Skin epidermis (tissue), 12 donors: ENCODE measurements around the gene CELF4.

Source experiments
- H3K27ac ChIP-seq, 21 experiments: fragments of 200-600 bp; sonication (generic) in 11 of 21; one replicate each; pipeline ENCODE4 v1.5.0; 2020; ENCODE audit warnings: mild to moderate bottlenecking in 3 of 21, inconsistent platforms in 2 of 21, moderate library complexity in 2 of 21
- H3K4me3 ChIP-seq, 7 experiments: fragments of 200-600 bp; sonication (generic) in 2 of 7; one replicate each; pipeline ENCODE4 v1.5.0; 2020; ENCODE audit warnings: inconsistent platforms in 2 of 7, mild to moderate bottlenecking in 2 of 7, moderate library complexity in 1 of 7

Gene CELF4

DNA sequence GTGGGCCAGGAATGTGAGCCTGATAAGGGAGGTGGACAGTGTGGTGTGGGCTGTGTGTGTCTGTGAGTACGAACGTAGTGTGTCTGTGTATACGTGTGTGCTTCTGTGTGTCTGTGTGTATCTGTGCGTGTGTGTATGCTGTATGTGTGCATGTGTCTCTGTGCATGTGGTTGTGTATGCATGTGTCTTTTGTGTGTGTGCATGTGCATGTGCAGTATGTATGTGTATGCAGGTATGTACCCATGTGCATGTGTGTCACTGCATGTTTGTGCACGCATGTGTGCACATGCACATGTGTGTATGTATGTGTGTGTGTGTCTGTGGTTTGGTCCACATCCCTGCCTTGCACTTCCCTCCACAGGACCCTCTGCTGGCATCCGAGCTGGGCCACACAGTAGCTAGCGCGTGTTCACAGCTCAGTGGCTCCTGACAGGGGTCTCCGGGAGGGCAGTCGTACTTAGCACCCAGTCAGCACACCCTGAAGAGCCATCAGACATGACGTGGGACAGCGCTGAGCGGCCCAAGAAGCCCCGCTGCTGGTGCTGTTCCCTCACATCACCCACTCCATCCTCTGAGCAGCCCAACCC lies 114.3 kb downstream of the CELF4 start:
- H3K27ac ChIP-seq = no peak overlapping the region

DNA sequence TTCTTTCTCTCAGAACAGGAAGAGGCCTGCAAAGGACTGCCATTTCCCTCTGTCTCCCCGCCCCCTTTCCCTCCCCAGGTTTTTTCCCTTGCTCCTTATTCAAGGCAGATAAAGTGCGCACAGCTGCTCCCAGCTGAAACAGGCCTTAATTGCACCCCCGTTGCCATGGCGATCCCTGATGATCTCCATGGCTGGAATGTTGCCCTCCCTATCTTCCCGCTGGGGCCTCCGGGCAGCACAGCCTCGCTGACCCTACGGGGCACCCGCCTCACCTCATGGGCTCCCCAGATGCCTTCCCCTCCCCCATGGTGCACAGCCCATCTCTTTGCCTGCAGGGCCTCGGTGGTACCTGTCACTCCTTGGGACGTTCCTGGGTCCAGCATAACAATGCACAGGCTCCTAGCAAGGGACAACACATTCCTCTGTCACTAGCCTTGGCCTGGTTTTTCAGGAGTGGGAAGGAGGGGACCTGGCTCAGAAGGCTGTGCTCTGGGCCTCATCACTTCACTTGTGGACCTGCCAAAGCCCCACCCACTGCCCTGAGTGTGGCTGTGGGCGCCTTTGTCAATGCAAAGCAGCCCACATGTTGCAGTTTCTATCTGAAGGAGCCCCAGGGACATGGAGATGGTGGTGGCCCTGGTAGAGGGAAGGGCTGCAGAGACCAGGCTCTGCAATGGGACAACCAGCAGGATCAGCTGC lies 115.0 kb downstream of the CELF4 start:
- no peak overlapping the region for H3K4me3 ChIP-seq
- no peak overlapping the region for H3K27ac ChIP-seq

More for the DNA sequence above, 114.3 kb downstream of the CELF4 start:
- no peak overlapping the region for H3K4me3 ChIP-seq

DNA sequence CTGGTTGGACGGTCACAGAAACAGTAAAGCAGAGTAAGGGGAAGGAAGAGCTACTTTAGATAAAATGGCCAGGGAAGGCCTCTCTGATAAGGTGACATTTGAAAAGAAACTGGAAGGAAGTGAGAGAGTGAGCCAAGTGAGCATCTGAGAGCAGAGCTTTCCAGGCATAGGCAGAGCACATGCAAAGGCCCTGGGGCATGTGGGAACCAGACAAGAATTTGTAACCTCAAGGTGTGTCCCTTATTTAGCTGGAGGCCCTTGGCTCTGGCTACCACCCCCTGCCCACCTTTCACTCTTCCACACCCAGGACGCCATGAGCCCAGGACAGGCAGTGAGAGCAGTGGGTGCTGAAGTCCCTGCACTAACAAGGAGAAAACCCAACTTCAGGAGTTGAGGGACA lies 116.0 kb downstream of the CELF4 start:
- no peak overlapping the region for H3K4me3 ChIP-seq
- no peak overlapping the region for H3K27ac ChIP-seq

DNA sequence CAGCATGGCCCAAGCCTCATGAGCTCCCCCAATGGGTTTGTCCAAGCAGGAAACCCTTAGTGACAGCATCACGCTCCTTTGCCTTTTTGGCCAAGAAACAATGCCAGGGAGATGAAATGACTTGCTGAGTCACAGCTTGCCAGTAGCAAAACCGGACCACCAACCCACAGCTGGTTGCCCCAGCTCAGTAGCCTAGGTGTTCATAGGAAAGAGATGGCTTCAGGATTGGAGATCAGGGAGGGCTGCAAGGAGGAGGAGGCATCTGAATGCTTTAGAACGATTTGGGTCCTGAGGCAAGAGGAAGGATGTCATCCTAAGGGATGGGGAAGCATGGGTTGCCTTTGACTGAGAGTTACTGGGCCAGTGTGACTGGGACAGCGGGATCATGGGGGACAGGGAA lies 116.7 kb downstream of the CELF4 start:
- H3K27ac ChIP-seq = no peak overlapping the region
- H3K4me3 ChIP-seq = no peak overlapping the region

DNA sequence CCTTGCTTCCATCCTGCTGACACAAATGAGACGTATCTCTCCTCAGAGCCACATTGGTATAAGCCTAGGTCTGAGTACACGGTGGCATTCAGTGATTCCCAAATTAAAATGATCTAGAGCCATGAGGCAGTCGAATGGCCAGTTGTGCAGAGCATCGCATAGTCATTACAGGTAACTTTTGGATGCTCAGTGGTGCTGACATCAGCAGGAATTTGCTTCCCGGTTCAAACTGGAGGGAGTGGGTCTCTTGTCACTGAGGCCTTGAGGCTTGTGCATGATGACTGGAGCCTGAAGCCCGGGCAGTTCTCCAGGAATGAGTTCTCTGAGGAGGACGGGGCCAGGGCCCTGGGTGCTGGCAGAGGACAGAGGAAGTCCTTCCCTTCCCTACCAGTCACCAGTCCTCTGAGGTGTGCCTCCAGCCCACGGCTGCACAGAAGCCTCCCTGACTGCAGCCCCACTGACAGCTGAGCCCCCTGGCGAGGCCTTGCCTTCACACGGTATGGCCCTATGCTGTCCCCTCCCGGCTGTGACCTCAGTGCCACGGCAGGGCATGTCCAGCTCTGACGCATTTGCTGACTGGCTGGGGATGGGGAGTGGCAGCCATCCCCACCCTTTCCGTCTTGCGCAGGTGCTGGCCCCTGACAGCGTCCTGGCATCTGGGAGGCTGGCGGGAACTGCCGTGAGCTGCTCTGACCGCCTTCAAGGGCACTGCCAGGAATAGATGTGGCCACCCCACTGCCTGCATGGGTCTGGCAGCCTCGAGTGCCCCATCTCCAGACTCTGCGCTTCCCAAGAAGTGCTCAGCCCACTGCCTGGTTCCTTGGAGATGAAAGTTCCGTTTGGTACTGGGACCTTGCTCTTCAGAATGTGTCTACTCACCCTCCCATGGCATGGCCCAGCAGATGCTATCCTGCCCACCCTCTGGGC lies 117.4 kb downstream of the CELF4 start:
- H3K4me3 ChIP-seq = no peak overlapping the region
- no peak overlapping the region for H3K27ac ChIP-seq

DNA sequence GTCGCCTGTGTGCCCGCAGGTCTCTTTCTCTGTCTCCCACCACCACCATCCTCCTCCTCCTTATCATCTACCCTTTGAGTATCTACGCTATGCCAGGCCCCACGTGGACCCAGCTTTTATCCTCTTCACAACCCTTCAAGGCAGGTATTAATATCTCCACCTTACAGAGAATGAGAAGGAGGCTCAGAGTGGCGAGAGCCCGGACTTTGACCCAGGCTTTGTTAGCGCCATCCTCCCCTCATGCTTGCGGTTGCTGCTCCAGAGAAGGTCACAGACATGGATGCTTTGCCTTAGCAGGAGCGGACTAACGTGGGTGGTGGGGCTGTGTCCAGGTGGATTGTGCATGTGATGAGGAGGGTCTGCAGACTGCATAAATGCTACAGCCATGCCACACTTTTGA lies 119.8 kb downstream of the CELF4 start:
- Histone ChIP-seq H3K27ac (no peak overlapping the region), H3K4me3 (no peak overlapping the region)

DNA sequence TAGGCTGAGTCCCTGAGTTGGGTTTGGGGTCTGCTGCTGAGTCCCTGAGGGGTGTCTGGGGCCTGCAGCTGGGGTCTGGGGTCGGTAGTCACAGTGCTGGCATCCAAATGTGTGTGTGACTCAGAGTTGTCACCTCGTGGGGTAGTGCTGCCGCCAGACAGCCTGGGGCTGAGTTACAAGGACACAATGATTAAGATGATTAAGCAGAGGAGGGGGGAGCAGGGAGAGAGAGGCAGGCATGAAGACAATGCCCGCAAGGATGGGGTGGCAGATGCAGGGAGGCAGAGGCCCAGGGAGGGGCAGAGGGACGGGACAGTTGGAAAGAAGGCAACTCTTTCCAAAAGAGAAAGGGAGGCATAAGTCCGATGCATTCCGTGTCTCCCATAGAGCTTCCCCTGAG lies 120.2 kb downstream of the CELF4 start:
- Histone ChIP-seq H3K27ac (no peak overlapping the region), H3K4me3 (no peak overlapping the region)

DNA sequence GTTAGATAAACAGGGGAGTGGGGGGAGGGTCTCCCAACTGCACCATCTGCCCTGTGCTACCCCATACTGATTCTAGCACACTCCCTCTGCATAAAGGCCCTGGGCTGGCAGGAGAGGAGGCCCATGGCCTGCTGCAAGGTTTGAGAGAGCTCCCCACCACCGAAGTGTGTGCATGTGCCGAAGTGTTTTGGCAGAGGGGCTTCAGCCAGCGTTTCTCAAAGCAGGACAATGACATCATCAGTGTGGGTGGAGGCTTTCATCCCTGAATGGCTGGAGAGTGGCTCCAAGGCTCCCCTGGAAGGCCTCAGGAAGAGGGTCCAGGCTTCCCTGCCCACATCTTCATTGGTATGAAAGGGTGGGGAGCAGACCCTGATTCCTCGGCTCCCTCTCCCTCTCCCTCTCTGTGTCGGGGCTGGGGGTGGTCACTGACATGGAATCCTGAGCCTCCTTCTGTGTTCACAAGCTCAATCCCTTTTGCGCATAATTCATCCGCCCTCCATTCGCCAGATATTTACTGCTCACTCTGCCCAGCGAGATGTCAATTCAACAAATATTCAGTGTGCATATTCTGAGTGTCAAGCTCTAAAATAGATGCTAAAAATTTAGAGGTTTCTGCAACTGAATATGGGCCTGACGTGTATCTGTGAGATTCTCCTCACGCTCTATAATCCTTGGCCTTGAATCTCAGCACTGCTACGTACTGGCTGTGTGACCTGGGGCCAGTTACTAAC lies 122.1 kb downstream of the CELF4 start:
- H3K27ac ChIP-seq = no peak overlapping the region
- H3K4me3 ChIP-seq = no peak overlapping the region

DNA sequence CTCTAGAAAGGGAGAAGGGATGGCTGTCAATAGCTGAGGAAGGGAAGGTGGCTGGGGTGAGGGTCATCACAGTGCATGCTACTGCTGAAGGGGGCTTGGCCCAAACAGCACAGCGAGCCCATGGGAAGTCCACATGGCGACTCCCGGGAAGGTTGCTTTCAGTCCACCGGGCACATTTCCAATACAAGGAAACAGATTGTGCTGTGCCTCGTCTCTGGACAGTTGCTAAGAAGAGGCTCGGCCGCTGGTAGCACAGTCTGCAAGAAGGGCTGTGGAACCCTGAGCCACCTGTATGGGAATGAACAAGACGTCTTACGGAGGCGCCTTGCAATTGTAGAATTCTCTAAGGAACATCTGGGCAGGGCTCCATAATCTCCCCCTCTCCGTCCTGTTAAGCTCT lies 123.1 kb downstream of the CELF4 start:
- H3K4me3 ChIP-seq = no peak overlapping the region
- H3K27ac ChIP-seq = no peak overlapping the region

DNA sequence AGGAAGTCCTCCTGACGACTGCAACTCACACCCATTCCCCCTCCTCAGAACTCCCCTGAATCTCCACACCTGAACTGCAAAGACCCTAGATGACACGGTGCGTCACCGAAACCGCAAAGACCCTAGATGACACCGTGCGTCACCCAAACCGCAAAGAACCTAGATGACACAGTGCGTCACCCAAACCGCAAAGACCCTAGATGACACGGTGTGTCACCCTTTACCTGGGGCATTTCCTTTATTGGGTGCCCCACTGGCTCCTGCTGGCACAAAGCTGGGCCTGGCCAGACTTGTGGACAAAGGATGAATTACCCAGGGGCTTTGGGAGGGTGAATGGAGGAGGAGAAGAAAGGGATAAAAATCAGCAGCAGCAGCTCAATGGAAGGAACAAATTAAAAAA lies 123.8 kb downstream of the CELF4 start:
- Histone ChIP-seq H3K27ac (no peak overlapping the region), H3K4me3 (no peak overlapping the region)

DNA sequence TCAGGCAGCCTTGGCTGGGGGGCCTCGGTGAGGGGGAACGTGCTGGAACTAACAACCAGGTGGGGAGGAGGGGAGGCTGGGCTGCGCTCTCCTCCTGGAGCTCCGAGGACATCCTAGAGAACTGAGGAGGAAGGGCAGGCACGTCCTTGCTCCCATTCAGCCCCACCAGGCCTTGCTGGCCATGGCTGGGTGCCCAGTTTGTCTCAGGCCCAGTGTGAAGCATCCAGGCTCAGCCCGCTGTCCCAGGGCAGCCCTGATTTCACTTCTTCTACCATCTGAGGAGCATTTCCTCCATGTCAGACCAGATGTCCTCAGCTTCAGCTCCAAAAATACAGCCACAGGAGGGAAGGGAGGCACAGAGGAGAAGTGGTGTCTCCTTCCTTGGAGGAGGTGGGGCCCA lies 125.4 kb downstream of the CELF4 start:
- no peak overlapping the region for H3K27ac ChIP-seq
- H3K4me3 ChIP-seq = no peak overlapping the region

DNA sequence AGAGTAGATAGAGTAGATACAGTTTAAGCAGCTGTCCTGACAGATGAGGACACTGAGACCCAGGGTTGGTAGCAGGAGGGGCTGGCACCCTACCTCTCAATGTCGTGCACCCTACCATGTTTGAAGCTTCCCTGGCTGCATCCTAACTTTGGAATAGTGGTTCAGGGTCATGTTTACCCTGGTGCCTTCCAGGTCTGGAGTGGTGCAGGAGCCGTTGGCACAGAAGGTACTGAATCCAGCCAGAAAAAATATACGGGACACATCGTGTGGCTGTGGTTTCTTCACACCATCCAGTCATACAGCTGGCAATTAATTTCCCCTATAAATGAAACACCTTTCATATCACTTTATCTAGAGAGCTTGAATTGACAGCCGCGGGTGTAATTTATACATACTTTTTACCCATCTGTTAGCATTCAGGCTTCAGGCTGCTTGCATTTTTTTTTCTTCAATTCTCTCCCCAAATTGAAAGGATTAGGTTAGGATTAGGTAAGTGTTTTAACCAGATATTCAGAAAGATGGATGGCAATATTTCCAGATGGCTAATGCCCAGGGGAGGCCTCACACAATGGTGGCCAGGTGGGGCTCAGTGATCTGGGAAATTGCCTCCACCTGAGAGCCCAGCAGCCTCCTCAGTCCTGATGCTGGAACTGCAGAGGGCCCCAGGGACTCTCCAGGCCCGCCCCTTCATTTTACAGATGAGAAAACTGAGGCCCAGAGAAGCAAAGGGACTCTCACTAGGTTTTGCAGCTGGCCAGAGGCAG lies 127.0 kb downstream of the CELF4 start:
- Histone ChIP-seq H3K27ac (no peak overlapping the region), H3K4me3 (no peak overlapping the region)

DNA sequence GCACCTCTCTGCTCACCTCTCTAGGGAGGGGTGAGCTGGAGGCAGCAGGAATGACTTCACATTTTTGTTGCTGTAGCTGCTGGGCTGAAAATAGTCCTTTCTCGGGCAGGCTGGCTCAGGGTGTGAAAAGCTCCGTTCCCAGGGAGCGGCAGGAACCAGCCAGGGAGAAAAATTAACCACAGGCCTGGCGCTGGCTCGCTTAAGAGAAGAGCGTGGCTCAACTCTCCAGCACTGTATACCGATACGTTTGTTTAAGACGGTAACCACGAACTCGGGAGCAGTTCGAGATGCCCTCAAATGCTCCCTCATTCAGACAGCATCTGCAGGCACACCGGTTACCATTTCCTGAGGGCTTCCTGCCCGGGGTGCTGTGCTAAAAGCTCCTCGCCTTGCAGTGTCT lies 129.6 kb downstream of the CELF4 start:
- Histone ChIP-seq H3K27ac (no peak overlapping the region), H3K4me3 (no peak overlapping the region)

DNA sequence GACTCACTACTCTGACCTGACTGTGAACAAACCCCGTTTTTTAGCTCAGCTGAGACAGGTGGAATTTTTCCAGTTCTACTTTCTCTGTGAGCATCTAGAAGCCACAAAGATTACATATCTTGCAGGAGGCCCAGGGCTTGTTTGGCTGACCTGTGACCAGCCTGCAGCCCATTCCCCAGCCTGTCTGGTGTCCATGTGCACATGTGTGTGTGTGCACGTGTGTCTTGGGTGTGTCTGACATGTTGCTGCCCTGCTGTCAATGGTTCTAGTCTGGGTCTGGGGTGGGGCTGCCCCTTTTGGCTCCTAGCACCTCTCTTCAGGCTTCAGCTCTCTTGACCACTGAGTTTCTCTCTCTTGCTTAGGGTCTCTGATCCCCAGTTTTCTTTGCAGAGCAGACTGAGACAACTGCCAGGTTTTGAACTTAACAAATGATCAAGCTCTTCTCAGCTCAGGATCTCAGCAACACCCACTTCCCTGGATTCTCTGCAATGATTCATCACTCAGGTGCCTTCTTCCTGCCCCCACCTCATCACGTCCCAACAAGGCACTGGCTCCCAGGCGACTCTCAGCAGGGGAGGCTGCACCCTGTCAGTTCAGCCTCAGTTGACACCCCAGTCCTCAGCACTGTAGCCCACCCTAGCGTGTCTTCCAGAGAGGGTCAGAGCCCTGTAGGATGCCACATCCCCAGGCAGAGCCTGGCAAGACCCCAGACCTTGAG lies 130.3 kb downstream of the CELF4 start:
- Histone ChIP-seq H3K4me3 (no peak overlapping the region), H3K27ac (no peak overlapping the region)

DNA sequence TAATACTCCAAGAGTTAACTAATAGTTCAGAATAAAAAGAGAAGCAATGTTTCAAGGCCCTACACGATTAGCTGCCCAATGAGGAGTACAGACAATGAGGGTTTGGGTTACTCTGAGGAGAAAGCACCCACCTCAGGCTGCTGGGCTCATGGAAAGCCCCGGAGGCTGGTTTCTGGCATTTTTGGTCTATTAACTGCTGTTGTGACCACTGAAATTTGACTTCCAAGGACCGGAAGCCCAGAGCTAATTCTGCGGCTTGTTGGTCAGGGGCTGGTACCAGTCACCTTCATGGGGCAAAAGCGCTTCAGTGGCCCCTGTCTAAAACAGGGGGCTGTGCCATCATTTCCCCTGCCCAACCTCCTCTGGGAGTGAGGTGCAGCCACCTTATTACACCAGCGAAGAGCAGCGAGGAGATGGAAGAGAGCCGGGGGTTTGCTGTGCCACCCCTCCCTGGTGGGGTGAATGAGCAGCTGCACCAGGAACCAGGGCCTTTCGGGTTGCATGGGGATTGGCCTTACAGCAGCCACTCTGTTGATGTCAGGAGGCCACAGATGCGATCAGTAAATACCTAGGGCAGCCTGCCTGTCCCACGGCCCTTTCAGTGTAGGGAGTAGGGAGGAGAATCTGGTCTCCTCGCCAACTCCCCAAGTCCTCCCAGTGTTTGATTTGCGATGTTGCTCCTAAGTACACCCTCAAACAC lies 131.3 kb downstream of the CELF4 start:
- Histone ChIP-seq H3K4me3 (no peak overlapping the region), H3K27ac (no peak overlapping the region)

DNA sequence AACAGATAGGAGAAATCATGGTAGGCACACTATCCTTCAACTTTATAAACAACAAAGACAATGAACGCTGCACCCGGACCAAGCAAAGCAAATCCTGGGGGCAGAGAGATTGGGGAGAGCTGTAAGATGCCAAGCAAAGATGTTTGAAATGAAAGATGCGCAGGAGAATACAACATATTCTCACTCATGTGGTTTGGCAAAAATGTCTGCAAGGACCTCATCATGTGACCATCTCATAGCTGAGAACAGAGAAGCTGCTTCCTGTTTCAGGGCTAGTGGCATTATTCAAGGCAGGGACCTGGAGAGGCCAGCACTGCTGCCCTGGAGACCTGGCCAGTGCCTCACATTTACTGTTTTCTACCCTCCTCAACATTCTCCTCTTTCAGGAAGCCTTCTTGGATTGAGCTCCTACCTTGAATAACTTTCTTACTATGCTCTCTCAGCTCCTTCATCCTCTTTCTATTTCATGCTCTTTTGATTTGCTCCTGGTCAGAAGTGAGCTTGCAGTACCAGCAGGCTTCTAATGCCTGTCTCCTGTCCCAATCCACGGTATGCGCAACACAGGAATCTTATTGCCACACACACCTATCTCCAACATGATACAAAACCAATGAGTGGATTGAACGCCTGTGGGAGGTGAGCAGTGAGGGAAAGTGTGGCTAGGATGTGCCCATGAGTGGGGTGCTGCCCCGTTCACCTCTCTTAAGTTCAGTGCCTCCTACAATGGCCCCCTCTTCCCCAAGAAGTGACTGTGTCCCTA lies 133.0 kb downstream of the CELF4 start:
- Histone ChIP-seq H3K27ac (no peak overlapping the region), H3K4me3 (no peak overlapping the region)

DNA sequence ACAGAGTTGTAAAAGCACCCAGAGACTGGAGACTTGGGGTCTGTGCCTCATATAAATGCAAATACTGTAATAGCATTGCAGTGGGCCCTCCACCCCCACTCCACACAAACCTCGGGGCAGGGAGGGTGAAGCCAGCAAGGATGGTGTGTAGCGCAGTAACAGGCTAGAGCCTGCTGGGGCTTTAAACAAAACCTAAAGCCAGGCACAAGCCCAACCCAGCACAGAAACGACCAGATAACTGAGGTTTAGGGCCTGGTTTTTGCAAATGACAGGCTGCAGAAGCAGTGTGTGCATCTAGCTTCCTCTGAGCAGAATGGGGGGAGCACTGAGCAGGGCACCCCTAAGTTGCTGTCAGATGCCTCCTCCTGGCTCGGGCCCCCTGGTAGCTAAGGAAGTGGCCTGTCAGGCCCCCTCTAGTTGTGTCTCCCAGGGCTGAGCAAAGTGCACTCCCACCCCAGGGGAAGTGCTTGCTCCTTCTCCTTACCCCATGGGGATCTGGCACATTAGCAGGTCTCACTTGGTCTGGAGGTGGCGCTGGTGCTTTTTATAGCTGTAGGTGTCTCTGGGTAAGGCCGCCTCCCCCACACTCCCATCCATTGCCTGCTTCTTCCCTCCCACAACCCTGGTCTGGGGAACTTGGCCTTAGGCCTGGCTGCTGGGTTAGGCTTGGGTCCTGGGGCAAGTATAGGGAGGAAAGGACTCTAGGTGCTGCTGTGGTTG lies 135.1 kb downstream of the CELF4 start:
- no peak overlapping the region for H3K4me3 ChIP-seq
- no peak overlapping the region for H3K27ac ChIP-seq
